ENCODE data around the gene TMEM205. TPM values are rescaled to one million over a fixed set of nuclear protein-coding genes. Genes with fewer than 3 reads are reported as not detected.
A peak's percentile ranks its signal among the peaks of the same experiment; 100 is the strongest.

TMEM205 gene
- total and polyA plus RNA-seq, 2 of the 13 experiments (the other 11 are each of a cell fraction or from before 2014, with no cell fraction given) = 45.5 to 98.7 TPM

DNA sequence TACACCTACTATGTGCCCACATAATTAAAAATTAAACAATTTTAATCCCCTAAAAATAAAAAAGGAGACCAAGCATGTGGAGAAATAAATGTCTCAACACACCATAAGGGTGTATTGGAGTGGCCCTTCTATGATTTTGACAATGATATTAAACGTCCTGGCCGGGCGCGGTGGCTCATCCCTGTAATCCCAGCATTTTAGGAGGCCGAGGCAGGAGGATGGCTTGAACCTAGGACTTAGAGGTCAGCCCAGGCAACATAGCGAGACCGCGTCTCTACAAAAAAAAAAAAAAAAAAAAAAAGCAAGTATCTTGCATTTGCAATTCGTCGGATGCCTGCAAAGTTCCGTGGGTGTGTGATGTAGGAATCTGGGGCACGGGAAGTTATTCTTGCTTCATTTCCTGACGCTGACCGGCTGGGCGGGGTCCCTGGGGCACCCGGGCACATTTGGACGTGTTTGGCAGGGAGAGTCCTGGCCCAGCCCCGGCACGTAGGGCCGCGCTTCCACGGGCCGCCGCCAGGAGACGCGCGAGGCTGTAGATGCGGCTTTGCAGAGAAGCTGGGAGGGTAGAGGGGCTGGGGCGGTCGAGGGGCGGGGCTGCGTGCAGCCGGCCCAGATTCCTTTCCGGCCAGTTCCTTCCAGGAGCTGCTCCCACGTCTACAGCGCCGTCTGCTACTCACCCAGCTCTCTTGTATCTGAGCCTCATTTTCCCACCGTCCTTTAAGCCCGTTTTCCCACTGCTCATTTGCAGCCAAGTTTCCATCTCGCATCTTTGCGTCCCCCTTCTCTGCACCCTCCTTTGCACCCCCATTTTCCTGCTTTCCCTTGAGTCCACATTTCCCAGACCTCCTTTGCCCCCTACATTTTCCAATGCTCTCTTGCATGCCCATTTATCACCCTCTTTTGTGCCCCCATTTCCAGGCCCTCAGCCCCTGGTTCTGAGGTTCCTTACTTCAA, 52.4 kb downstream of the TMEM205 start (continued):
- TF ChIP-seq, protein P1, sequence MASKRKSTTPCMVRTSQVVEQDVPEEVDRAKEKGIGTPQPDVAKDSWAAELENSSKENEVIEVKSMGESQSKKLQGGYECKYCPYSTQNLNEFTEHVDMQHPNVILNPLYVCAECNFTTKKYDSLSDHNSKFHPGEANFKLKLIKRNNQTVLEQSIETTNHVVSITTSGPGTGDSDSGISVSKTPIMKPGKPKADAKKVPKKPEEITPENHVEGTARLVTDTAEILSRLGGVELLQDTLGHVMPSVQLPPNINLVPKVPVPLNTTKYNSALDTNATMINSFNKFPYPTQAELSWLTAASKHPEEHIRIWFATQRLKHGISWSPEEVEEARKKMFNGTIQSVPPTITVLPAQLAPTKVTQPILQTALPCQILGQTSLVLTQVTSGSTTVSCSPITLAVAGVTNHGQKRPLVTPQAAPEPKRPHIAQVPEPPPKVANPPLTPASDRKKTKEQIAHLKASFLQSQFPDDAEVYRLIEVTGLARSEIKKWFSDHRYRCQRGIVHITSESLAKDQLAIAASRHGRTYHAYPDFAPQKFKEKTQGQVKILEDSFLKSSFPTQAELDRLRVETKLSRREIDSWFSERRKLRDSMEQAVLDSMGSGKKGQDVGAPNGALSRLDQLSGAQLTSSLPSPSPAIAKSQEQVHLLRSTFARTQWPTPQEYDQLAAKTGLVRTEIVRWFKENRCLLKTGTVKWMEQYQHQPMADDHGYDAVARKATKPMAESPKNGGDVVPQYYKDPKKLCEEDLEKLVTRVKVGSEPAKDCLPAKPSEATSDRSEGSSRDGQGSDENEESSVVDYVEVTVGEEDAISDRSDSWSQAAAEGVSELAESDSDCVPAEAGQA (IDR thresholded peaks at IDR 0.05; ENCODE audit: low read depth) = no peak
- TF ChIP-seq, protein P1 (CRISPR knock-in tag; IDR thresholded peaks at IDR 0.05; ENCODE audit: borderline replicate concordance) = no peak
- TF ChIP-seq, protein P2, sequence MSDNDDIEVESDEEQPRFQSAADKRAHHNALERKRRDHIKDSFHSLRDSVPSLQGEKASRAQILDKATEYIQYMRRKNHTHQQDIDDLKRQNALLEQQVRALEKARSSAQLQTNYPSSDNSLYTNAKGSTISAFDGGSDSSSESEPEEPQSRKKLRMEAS (IDR thresholded peaks at IDR 0.05) = peak; percentile 17; the same call in 1 of the 2 replicates
- TF ChIP-seq FOXA3 (CRISPR knock-in tag; IDR thresholded peaks at IDR 0.05) (peak; percentile 42; the same call in 1 of the 2 replicates), MTF2 (CRISPR knock-in tag; IDR thresholded peaks at IDR 0.05; ENCODE audit: borderline replicate concordance) (no peak), ZNF879 (CRISPR knock-in tag; IDR thresholded peaks at IDR 0.05) (no peak), ZNF10 (CRISPR knock-in tag; IDR thresholded peaks at IDR 0.05; ENCODE audit: borderline replicate concordance, low read depth) (no peak), ADNP (CRISPR knock-in tag; IDR thresholded peaks at IDR 0.05) (no peak), PHB2 (IDR thresholded peaks at IDR 0.05; ENCODE audit: partially characterized antibody) (no peak), PHF20 (CRISPR knock-in tag; IDR thresholded peaks at IDR 0.05) (no peak), SIX1 (CRISPR knock-in tag; IDR thresholded peaks at IDR 0.05; ENCODE audit: borderline replicate concordance) (no peak)
- TF ChIP-seq, protein P3, sequence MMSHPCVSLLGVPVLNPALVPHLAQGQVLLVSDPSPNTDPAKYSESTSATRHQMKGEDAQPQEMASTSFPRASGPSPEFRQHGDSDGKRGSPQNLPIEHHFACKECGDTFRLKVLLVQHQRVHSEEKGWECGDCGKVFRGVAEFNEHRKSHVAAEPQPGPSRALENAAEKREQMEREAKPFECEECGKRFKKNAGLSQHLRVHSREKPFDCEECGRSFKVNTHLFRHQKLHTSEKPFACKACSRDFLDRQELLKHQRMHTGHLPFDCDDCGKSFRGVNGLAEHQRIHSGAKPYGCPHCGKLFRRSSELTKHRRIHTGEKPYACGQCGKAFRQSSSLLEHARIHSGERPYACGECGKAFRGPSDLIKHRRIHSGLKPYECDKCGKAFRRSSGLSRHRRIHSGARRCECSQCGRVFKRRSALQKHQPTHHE (CRISPR knock-in tag; IDR thresholded peaks at IDR 0.05; ENCODE audit: borderline replicate concordance) = no peak
- TF ChIP-seq, protein P4, sequence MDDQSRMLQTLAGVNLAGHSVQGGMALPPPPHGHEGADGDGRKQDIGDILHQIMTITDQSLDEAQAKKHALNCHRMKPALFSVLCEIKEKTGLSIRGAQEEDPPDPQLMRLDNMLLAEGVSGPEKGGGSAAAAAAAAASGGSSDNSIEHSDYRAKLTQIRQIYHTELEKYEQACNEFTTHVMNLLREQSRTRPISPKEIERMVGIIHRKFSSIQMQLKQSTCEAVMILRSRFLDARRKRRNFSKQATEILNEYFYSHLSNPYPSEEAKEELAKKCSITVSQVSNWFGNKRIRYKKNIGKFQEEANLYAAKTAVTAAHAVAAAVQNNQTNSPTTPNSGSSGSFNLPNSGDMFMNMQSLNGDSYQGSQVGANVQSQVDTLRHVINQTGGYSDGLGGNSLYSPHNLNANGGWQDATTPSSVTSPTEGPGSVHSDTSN (CRISPR knock-in tag; IDR thresholded peaks at IDR 0.05; ENCODE audit: borderline replicate concordance) = no peak
- TF ChIP-seq, protein P5, sequence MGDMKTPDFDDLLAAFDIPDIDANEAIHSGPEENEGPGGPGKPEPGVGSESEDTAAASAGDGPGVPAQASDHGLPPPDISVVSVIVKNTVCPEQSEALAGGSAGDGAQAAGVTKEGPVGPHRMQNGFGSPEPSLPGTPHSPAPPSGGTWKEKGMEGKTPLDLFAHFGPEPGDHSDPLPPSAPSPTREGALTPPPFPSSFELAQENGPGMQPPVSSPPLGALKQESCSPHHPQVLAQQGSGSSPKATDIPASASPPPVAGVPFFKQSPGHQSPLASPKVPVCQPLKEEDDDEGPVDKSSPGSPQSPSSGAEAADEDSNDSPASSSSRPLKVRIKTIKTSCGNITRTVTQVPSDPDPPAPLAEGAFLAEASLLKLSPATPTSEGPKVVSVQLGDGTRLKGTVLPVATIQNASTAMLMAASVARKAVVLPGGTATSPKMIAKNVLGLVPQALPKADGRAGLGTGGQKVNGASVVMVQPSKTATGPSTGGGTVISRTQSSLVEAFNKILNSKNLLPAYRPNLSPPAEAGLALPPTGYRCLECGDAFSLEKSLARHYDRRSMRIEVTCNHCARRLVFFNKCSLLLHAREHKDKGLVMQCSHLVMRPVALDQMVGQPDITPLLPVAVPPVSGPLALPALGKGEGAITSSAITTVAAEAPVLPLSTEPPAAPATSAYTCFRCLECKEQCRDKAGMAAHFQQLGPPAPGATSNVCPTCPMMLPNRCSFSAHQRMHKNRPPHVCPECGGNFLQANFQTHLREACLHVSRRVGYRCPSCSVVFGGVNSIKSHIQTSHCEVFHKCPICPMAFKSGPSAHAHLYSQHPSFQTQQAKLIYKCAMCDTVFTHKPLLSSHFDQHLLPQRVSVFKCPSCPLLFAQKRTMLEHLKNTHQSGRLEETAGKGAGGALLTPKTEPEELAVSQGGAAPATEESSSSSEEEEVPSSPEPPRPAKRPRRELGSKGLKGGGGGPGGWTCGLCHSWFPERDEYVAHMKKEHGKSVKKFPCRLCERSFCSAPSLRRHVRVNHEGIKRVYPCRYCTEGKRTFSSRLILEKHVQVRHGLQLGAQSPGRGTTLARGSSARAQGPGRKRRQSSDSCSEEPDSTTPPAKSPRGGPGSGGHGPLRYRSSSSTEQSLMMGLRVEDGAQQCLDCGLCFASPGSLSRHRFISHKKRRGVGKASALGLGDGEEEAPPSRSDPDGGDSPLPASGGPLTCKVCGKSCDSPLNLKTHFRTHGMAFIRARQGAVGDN (CRISPR knock-in tag; IDR thresholded peaks at IDR 0.05) = peak; percentile 73
